H1 (cell line): ENCODE results near the gene SLC19A1. TPM values are rescaled to one million over a fixed set of nuclear protein-coding genes. Genes with fewer than 3 reads are reported as not detected.

Source experiments
- CTCF ChIA-PET: fragments of 300-600 bp; sonication (Branson Sonifier 250); formaldehyde crosslinking; loops from one replicate; lab custom pipeline; 2021; ENCODE audit not compliant: partially characterized antibody; lab: Charles Lee
- POLR2A ChIA-PET: fragments of 300-600 bp; sonication (Branson Sonifier 250); formaldehyde crosslinking; loops from one replicate; lab custom pipeline; 2021; ENCODE audit warnings: inconsistent platforms; ENCODE audit not compliant: partially characterized antibody; lab: Charles Lee
- DNase-seq, 2 experiments: peaks; one replicate each; pipeline versions ENCODE4 v3.0.0 to v3.0.0-alpha.2; 2010 to 2022; ENCODE audit warnings: low spot score in 2 of 2, low read depth in 1 of 2, mixed read lengths in 1 of 2
- FAIRE-seq: peaks from 2 replicates; lab custom pipeline; 2011; peaks lifted over from hg19 to GRCh38; lab: Jason Lieb, UNC
- H2AFZ ChIP-seq: 2 replicates; pipeline ENCODE4 v1.8.1; 2012; ENCODE audit warnings: low read length, inconsistent platforms
- H2AK5ac ChIP-seq: 2 replicates; pipeline ENCODE4 v1.6.1; 2013; ENCODE audit warnings: low read depth, low read length
- H2BK120ac ChIP-seq: replicated peaks from 2 replicates; pipeline ENCODE3; 2013; ENCODE audit warnings: low read depth, low read length, inconsistent platforms
- H2BK12ac ChIP-seq: 2 replicates; pipeline ENCODE4 v1.6.1; 2013; ENCODE audit warnings: low read depth, low read length
- H2BK15ac ChIP-seq: 2 replicates; pipeline ENCODE4 v1.6.1; 2013; ENCODE audit warnings: low read length
- H2BK20ac ChIP-seq: 2 replicates; pipeline ENCODE4 v1.6.1; 2013; ENCODE audit warnings: low read length
- H2BK5ac ChIP-seq: 2 replicates; pipeline ENCODE4 v1.6.1; 2013; ENCODE audit warnings: low read depth, low read length
- H3K14ac ChIP-seq: 2 replicates; pipeline ENCODE4 v1.6.1; 2013; ENCODE audit warnings: inconsistent platforms; ENCODE audit not compliant: insufficient read length
- H3K18ac ChIP-seq: 2 replicates; pipeline ENCODE4 v1.6.1; 2013; ENCODE audit warnings: low read length; ENCODE audit errors: extremely low read depth
- H3K23ac ChIP-seq: 2 replicates; pipeline ENCODE4 v1.6.1; 2013; ENCODE audit warnings: inconsistent platforms; ENCODE audit not compliant: insufficient read length
- H3K23me2 ChIP-seq: 2 replicates; pipeline ENCODE4 v1.6.1; 2013; ENCODE audit warnings: low read depth, low read length
- H3K27ac ChIP-seq: 2 replicates; pipeline ENCODE4 v1.6.1; 2011; ENCODE audit warnings: low read depth, low read length, inconsistent platforms
- H3K27me3 ChIP-seq, 4 experiments: replicated peaks in 1 of 4; 1 replicate in 1 of 4; 2 replicates in 3 of 4; pipeline versions ENCODE4 v1.6.1 to v1.8.1; 2011 to 2013; ENCODE audit warnings: low read length in 3 of 4, mild to moderate bottlenecking in 3 of 4, inconsistent platforms in 2 of 4, mixed read lengths in 2 of 4, moderate library complexity in 1 of 4; ENCODE audit not compliant: control insufficient read depth in 3 of 4, insufficient read depth in 3 of 4; ENCODE audit errors: extremely low read depth in 1 of 4
- H3K36me3 ChIP-seq, 4 experiments: 2 replicates each; pipeline versions ENCODE4 v1.6.1 to v1.8.1; 2011 to 2013; ENCODE audit warnings: mild to moderate bottlenecking in 4 of 4, low read length in 3 of 4, moderate library complexity in 2 of 4, control low read depth in 1 of 4, inconsistent platforms in 1 of 4; ENCODE audit not compliant: insufficient read depth in 4 of 4, control insufficient read depth in 2 of 4
- H3K4ac ChIP-seq: replicated peaks from 2 replicates; pipeline ENCODE3; 2013; ENCODE audit warnings: low read length, low read depth, mixed read lengths, inconsistent platforms; ENCODE audit not compliant: insufficient read length
- H3K4me1 ChIP-seq, 4 experiments: replicated peaks in 1 of 4; 1 replicate in 1 of 4; 2 replicates in 3 of 4; pipeline versions ENCODE4 v1.6.1 to v1.8.1; 2011 to 2013; ENCODE audit warnings: low read length in 3 of 4, inconsistent platforms in 2 of 4, mixed read lengths in 1 of 4; ENCODE audit not compliant: insufficient read depth in 4 of 4, control insufficient read depth in 3 of 4
- H3K4me2 ChIP-seq, 2 experiments: 2 replicates each; pipeline versions ENCODE4 v1.6.1 to v1.8.1; 2011 to 2013; ENCODE audit warnings: low read depth in 2 of 2, low read length in 2 of 2, control low read depth in 1 of 2, inconsistent platforms in 1 of 2, mild to moderate bottlenecking in 1 of 2; ENCODE audit not compliant: insufficient read depth in 1 of 2
- H3K4me3 ChIP-seq, 4 experiments: fragments of 200-600, 300-600 bp in 1 of 4; sonication (generic), shearing (Covaris generic), sonication (Bioruptor Twin) in 1 of 4; 2 replicates each; pipeline versions ENCODE4 v1.5.1 to v1.8.1; 2011 to 2016; ENCODE audit warnings: low read length in 4 of 4, low read depth in 3 of 4, control low read depth in 2 of 4, inconsistent platforms in 2 of 4, mild to moderate bottlenecking in 2 of 4, mixed read lengths in 1 of 4, moderate library complexity in 1 of 4; ENCODE audit not compliant: insufficient read depth in 2 of 4; ENCODE audit errors: extremely low read depth in 1 of 4
- H3K56ac ChIP-seq: replicated peaks from 2 replicates; pipeline ENCODE3; 2013; ENCODE audit warnings: low read depth, mild to moderate bottlenecking, mixed read lengths, low read length, inconsistent platforms; ENCODE audit not compliant: insufficient read length
- H3K79me1 ChIP-seq: 2 replicates; pipeline ENCODE4 v1.6.1; 2013; ENCODE audit warnings: low read depth, low read length, control low read depth
- H3K79me2 ChIP-seq, 2 experiments: 2 replicates each; pipeline versions ENCODE4 v1.6.1 to v1.8.1; 2012 to 2013; ENCODE audit warnings: low read length in 2 of 2, mild to moderate bottlenecking in 2 of 2, inconsistent platforms in 1 of 2; ENCODE audit not compliant: insufficient read depth in 2 of 2, control insufficient read depth in 1 of 2
- H3K9ac ChIP-seq, 4 experiments: replicated peaks in 1 of 4; 1 replicate in 1 of 4; 2 replicates in 3 of 4; pipeline versions ENCODE4 v1.6.1 to v1.8.1; 2011 to 2013; ENCODE audit warnings: low read depth in 3 of 4, low read length in 3 of 4, control low read depth in 2 of 4, mild to moderate bottlenecking in 2 of 4, moderate library complexity in 2 of 4, inconsistent platforms in 1 of 4; ENCODE audit errors: extremely low read depth in 1 of 4
- H3K9me3 ChIP-seq, 2 experiments: 2 replicates each; pipeline versions ENCODE4 v1.6.1 to v1.8.1; 2012 to 2013; ENCODE audit warnings: mild to moderate bottlenecking in 2 of 2, moderate library complexity in 2 of 2, control low read depth in 1 of 2, inconsistent platforms in 1 of 2, low read depth in 1 of 2, low read length in 1 of 2, mixed read lengths in 1 of 2; ENCODE audit not compliant: insufficient read depth in 2 of 2
- H4K20me1 ChIP-seq, 2 experiments: replicated peaks in 1 of 2; 2 replicates each; pipeline versions ENCODE3 to v1.8.1; 2011 to 2013; ENCODE audit warnings: inconsistent platforms in 2 of 2, low read length in 2 of 2, mild to moderate bottlenecking in 1 of 2; ENCODE audit not compliant: insufficient read depth in 2 of 2, control insufficient read depth in 1 of 2
- H4K5ac ChIP-seq: 2 replicates; pipeline ENCODE4 v1.6.1; 2013; ENCODE audit warnings: low read length, low read depth, mixed read lengths, inconsistent platforms; ENCODE audit not compliant: insufficient read length
- H4K8ac ChIP-seq: 2 replicates; pipeline ENCODE4 v1.8.0; 2013; ENCODE audit warnings: mild to moderate bottlenecking, moderate library complexity, low read length, inconsistent platforms; ENCODE audit not compliant: insufficient read depth; ENCODE audit errors: extremely low read depth
- H4K91ac ChIP-seq: replicated peaks from 2 replicates; pipeline ENCODE3; 2013; ENCODE audit warnings: low read length, mixed read lengths, inconsistent platforms; ENCODE audit not compliant: insufficient read length
- CHD2 ChIP-seq: IDR thresholded peaks from 2 replicates; pipeline ENCODE4 v1.6.1; 2012; ENCODE audit warnings: low read length, improper control_type of control experiment
- CTBP2 ChIP-seq: IDR thresholded peaks from 2 replicates; pipeline ENCODE4 v1.7.0; 2011; ENCODE audit warnings: borderline replicate concordance, mild to moderate bottlenecking, moderate library complexity, mixed read lengths, low read length; ENCODE audit not compliant: insufficient read depth, insufficient read length
- FOSL1 ChIP-seq: IDR thresholded peaks from 2 replicates; pipeline ENCODE4 v1.6.1; 2011; ENCODE audit warnings: mild to moderate bottlenecking, low read depth, low read length, moderate library complexity; ENCODE audit not compliant: insufficient read depth
- GTF2F1 ChIP-seq: IDR thresholded peaks from 2 replicates; pipeline ENCODE4 v1.6.1; 2012; ENCODE audit warnings: low read depth, low read length, improper control_type of control experiment, borderline replicate concordance
- KDM4A ChIP-seq: IDR thresholded peaks from one replicate; pipeline ENCODE4 v1.7.1; 2012; ENCODE audit warnings: low read depth, mild to moderate bottlenecking, moderate library complexity, low read length, inconsistent platforms; ENCODE audit not compliant: severe bottlenecking
- KDM5A ChIP-seq: fragments of 200-600 bp; IDR thresholded peaks from 2 replicates; pipeline ENCODE4 v1.7.1; 2012; ENCODE audit warnings: mild to moderate bottlenecking, low read length, inconsistent platforms, mixed read lengths
- RFX5 ChIP-seq: IDR thresholded peaks from 2 replicates; pipeline ENCODE4 v1.6.1; 2011; ENCODE audit warnings: low read depth, low read length, improper control_type of control experiment, borderline replicate concordance
- RXRA ChIP-seq: IDR thresholded peaks from 2 replicates; pipeline ENCODE4 v1.6.1; 2011; ENCODE audit warnings: low read depth, mild to moderate bottlenecking, low read length, moderate library complexity; ENCODE audit not compliant: insufficient read depth
- TBP ChIP-seq: IDR thresholded peaks from 2 replicates; pipeline ENCODE4 v1.6.1; 2011; ENCODE audit warnings: low read depth, low read length, improper control_type of control experiment
- WGBS, 2 experiments: shearing (Covaris generic) in 1 of 2; methylation state at CpG; one replicate each; pipeline versions ENCODE4 v1.1.6 to v1.1.7; 2013 to 2015; ENCODE audit warnings: low lambda C conversion rate in 2 of 2, mixed read lengths in 2 of 2, inconsistent platforms in 1 of 2, low coverage in 1 of 2, missing lambda C conversion rate in 1 of 2; ENCODE audit not compliant: insufficient replicate concordance in 2 of 2, insufficient coverage in 1 of 2, insufficient read length in 1 of 2; ENCODE audit errors: extremely low coverage in 1 of 2, missing lambda C conversion rate in 1 of 2; 5-methylcytosine and 5-hydroxymethylcytosine counted together
- polyA plus RNA-seq, 7 experiments: library from polyadenylated mRNA; depleted of rRNA in 3 of 7; stranded (reverse) in 5 of 7; unstranded in 2 of 7; fragments of >200 nt in 5 of 7; fragments of 200-250 nt in 2 of 7; gene quantifications; 1 replicate in 5 of 7; 2 replicates in 1 of 7; 4 replicates in 1 of 7; pipeline versions ENCODE4 v1.2.1 to v1.2.3, GENCODE V29; 2011 to 2013; ENCODE audit warnings: missing spikeins in 2 of 7, mixed read lengths in 2 of 7
- total RNA-seq: library from RNA; stranded (reverse); fragmentation: NEBNext Ultra II Directional; extraction: Animal tissue kit (Norgen Biotek cat#: 25700); gene quantifications from 2 replicates; pipeline ENCODE4 v1.2.1, GENCODE V29; 2021
- TF ChIP-seq, protein P1 (sequence below): IDR thresholded peaks from 2 replicates; pipeline ENCODE4 v1.6.1; 2012; ENCODE audit warnings: low read length, inconsistent platforms

The SLC19A1 gene
- total and polyA plus RNA-seq, 2 of the 8 experiments (the other 6 are each of a cell fraction or from before 2014, with no cell fraction given), result 31.6 to 43.8 TPM

DNA sequence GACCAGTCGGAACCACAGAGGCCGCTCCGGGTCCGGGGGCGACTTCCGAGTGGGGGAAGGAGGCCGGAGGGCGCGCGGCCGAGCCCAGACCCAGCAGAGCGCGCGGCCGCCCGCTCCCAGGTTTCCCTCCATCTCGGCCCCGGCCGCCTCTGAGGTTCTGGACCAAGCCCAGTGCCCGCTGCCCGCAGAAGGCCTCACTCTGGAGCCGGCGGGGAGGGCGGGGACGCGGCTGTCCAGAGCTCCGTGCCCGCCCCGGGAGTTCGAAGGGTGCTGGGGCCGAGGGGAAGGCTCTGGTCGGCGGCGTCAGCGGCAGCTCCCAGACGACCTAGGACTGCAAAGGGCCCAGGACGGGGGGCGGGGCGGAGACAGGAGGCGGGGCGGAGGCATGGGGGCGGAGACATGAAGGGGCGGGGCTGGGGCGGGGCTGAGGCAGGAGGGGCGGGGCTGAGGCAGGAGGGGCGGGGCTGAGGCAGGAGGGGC, 48.0 kb upstream of the SLC19A1 start:
- no peak overlapping the region for H2AK5ac ChIP-seq
- peaks cover 22 to 39% of the 10 kb centered on the region in 2 experiments for H3K9me3 ChIP-seq
- no peaks in the 10 kb centered on the region; a peak in 2 of 8 replicates for H3K36me3 ChIP-seq
- no peak overlapping the region for H3K23ac ChIP-seq
- WGBS, 2 experiments, result 6% methylated on average over 9 of the region's 46 CpGs; no CpG with 5 or more reads in 1 of the 2 experiments
- no peak for FAIRE-seq
- H3K4me1 ChIP-seq, result 0 out of 7 replicates have a peak, but pooled peaks cover 0 to 3% (median 0%) of the 10 kb centered on the region in 4 experiments
- no peak overlapping the region for H3K27ac ChIP-seq
- no peak overlapping the region for H2BK120ac ChIP-seq
- no peaks in the 10 kb centered on the region; the same call in 1 of the 2 replicates for H3K79me1 ChIP-seq
- DNase-seq, result peak; percentile 33 to 74
- H3K79me2 ChIP-seq, result 0 out of 4 replicates have a peak, but pooled peaks cover 0 to 3% of the 10 kb centered on the region in 2 experiments
- H4K5ac ChIP-seq, result no peak overlapping the region
- no peak overlapping the region for H2BK5ac ChIP-seq
- H3K9ac ChIP-seq, result peak overlapping the region in 3 of 4 experiments; percentile 38 to 50 (median 45); a peak in 3 of 7 replicates
- H3K4ac ChIP-seq, result no peak overlapping the region
- CTCF ChIA-PET, result no interaction called here
- H4K91ac ChIP-seq, result no peak overlapping the region
- H2BK15ac ChIP-seq, result no peak overlapping the region
- peak overlapping the region; percentile 49 to 73 (median 58) for H3K4me3 ChIP-seq
- peak overlapping the region; percentile 75 to 78 for H3K4me2 ChIP-seq
- H3K23me2 ChIP-seq, result peaks cover 10% of the 10 kb centered on the region
- peaks cover 0 to 8% of the 10 kb centered on the region in 2 experiments for H4K20me1 ChIP-seq
- H4K8ac ChIP-seq, result peak overlapping the region; percentile 87; the same call in 1 of the 2 replicates
- H3K27me3 ChIP-seq, result peaks cover 0 to 19% (median 14%) of the 10 kb centered on the region in 4 experiments; a peak in 5 of 7 replicates
- no peak overlapping the region for H2BK20ac ChIP-seq
- H3K56ac ChIP-seq, result no peak overlapping the region
- no peak overlapping the region for H2BK12ac ChIP-seq
- H3K18ac ChIP-seq, result no peak overlapping the region; the same call in 1 of the 2 replicates
- H2AFZ ChIP-seq, result 0 out of 2 replicates have a peak overlapping the region, but pooled peaks have one; percentile 74
- POLR2A ChIA-PET, result interaction anchor here (0.6 to 1.4 kb wide), 2 partner anchors 12 to 552 kb away, joined by 3 to 4 read pairs; no protein-coding TSS in a partner anchor
- no peak overlapping the region for H3K14ac ChIP-seq
- no peak for TF ChIP-seq GTF2F1
- no peak for TF ChIP-seq FOSL1
- no peak for TF ChIP-seq TBP
- no peak for TF ChIP-seq RFX5
- TF ChIP-seq, protein P1, sequence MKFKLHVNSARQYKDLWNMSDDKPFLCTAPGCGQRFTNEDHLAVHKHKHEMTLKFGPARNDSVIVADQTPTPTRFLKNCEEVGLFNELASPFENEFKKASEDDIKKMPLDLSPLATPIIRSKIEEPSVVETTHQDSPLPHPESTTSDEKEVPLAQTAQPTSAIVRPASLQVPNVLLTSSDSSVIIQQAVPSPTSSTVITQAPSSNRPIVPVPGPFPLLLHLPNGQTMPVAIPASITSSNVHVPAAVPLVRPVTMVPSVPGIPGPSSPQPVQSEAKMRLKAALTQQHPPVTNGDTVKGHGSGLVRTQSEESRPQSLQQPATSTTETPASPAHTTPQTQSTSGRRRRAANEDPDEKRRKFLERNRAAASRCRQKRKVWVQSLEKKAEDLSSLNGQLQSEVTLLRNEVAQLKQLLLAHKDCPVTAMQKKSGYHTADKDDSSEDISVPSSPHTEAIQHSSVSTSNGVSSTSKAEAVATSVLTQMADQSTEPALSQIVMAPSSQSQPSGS, result no peak
- no peak for TF ChIP-seq CTBP2
- TF ChIP-seq KDM5A, result no peak
- TF ChIP-seq RXRA, result no peak
- TF ChIP-seq CHD2, result no peak
- TF ChIP-seq KDM4A, result peak; percentile 87
